ENCODE data around the gene SRPK2.

Gene SRPK2

GRCh38 chr7:105327201-105327600, 61.5 kb downstream of the SRPK2 start:
- Histone ChIP-seq H3K4me3 (ENCODE audit: low read depth, low read length) (no peak overlapping the region), H3K4me1 (ENCODE audit: control insufficient read depth, insufficient read depth, low read length) (peaks cover 7% of the 10 kb centered on the region; the same call in 1 of the 2 replicates), H3K9me3 (ENCODE audit: control insufficient read depth, insufficient read depth, low read depth, low read length) (no peaks in the 10 kb centered on the region), H3K36me3 (ENCODE audit: control insufficient read depth in 2 of 2, insufficient read depth in 1 of 2, low read length in 2 of 2) (no peaks in the 10 kb centered on the region), H3K27ac (ENCODE audit: extremely low read depth, low read depth, low read length) (no peak overlapping the region)
- ChIA-PET CTCF (no interaction called here), POLR2A (no interaction called here)
- TF ChIP-seq ZNF354C (tag by site-specific recombination; IDR thresholded peaks at IDR 0.05; ENCODE audit: borderline replicate concordance, low read depth), result no peak
- TF ChIP-seq ZNF404 (tag by site-specific recombination; IDR thresholded peaks at IDR 0.05), result no peak
- TF ChIP-seq ZBTB49 (tag by site-specific recombination; IDR thresholded peaks at IDR 0.05; ENCODE audit: low read depth), result no peak
- TF ChIP-seq ZNF148 (tag by site-specific recombination; IDR thresholded peaks at IDR 0.05; ENCODE audit: borderline replicate concordance), result no peak
- no peak for TF ChIP-seq ZNF121 (tag by site-specific recombination; IDR thresholded peaks at IDR 0.05)
- no peak for TF ChIP-seq ZNF585B (tag by site-specific recombination; IDR thresholded peaks at IDR 0.05)
- no peak for TF ChIP-seq ZNF654 (tag by site-specific recombination; IDR thresholded peaks at IDR 0.05; ENCODE audit: low read depth)
- TF ChIP-seq KLF8 (tag by site-specific recombination; IDR thresholded peaks at IDR 0.05), result no peak
- no peak for TF ChIP-seq PBX3 (CRISPR knock-in tag; IDR thresholded peaks at IDR 0.05)
- no peak for TF ChIP-seq ZNF132 (tag by site-specific recombination; IDR thresholded peaks at IDR 0.05; ENCODE audit: borderline replicate concordance)
- TF ChIP-seq ZNF157 (tag by site-specific recombination; IDR thresholded peaks at IDR 0.05), result no peak
- TF ChIP-seq ZNF626 (tag by site-specific recombination; IDR thresholded peaks at IDR 0.05), result no peak
- TF ChIP-seq ZNF645 (tag by site-specific recombination; IDR thresholded peaks at IDR 0.05), result no peak
- no peak for TF ChIP-seq ATF2 (tag by site-specific recombination; IDR thresholded peaks at IDR 0.05; ENCODE audit: low read depth)
- no peak for TF ChIP-seq ZNF561 (tag by site-specific recombination; IDR thresholded peaks at IDR 0.05; ENCODE audit: borderline replicate concordance)
- no peak for TF ChIP-seq ZNF501 (tag by site-specific recombination; IDR thresholded peaks at IDR 0.05)
- no peak for TF ChIP-seq ZNF571 (tag by site-specific recombination; IDR thresholded peaks at IDR 0.05)
- no peak for TF ChIP-seq REST (tag by site-specific recombination; IDR thresholded peaks at IDR 0.05)

Measured in HEK293 (cell line).